GM12878 (cell line): ENCODE measurements around the gene RNASE3. TPM values are rescaled to one million over a fixed set of nuclear protein-coding genes. Genes with fewer than 3 reads are reported as not detected.

Experiments used
- ATAC-seq: fragments of 200-7000 bp; cut with Tn5 transposase; 3 replicates; pipeline ENCODE4 v1.9.1; 2020; ENCODE audit warnings: mild to moderate bottlenecking, moderate library complexity
- BruUV-seq: library from RNA; stranded (reverse); fragments of 400-500 nt; replicated peaks from 2 replicates; lab custom pipeline; 2021; lab: Mats Ljungman, UMichigan
- CTCF ChIA-PET: fragments of 300-600 bp; sonication (Branson Sonifier 250); formaldehyde crosslinking; extraction: SDS; loops from one replicate; lab custom pipeline; 2021; ENCODE audit warnings: inconsistent platforms; lab: Yijun Ruan, JAX
- POLR2A ChIA-PET: fragments of 350-600 bp; formaldehyde crosslinking; extraction: SDS; loops from one replicate; lab custom pipeline; 2021; ENCODE audit warnings: inconsistent platforms; lab: Charles Lee
- RAD21 ChIA-PET: fragments of 300-600 bp; sonication (Branson Sonifier 250); formaldehyde crosslinking; loops from one replicate; lab custom pipeline; 2023; ENCODE audit warnings: antibody characterized with exemption; ENCODE audit not compliant: unreplicated experiment; lab: Charles Lee
- SMC1A ChIA-PET: fragments of 300-600 bp; sonication (Branson Sonifier 250); formaldehyde crosslinking; loops from one replicate; lab custom pipeline; 2023; ENCODE audit not compliant: unreplicated experiment, uncharacterized antibody; lab: Charles Lee
- DNase-seq: peaks from one replicate; pipeline ENCODE4 v3.0.0-alpha.2; 2011; ENCODE audit warnings: low read depth, low spot score
- FAIRE-seq: peaks from 3 replicates; lab custom pipeline; 2011; peaks lifted over from hg19 to GRCh38; lab: Jason Lieb, UNC
- H2AFZ ChIP-seq: 2 replicates; pipeline ENCODE4 v1.6.0; 2011; ENCODE audit warnings: low read depth, low read length, control low read depth; ENCODE audit not compliant: control insufficient read depth
- H3K27ac ChIP-seq: 2 replicates; pipeline ENCODE4 v1.5.1; 2011; ENCODE audit warnings: control low read depth; ENCODE audit not compliant: control insufficient read depth, insufficient read depth
- H3K27me3 ChIP-seq, 2 experiments: replicated peaks in 1 of 2; 2 replicates each; pipeline versions ENCODE4 v1.6.0 to v1.6.1; 2011; ENCODE audit warnings: low read length in 1 of 2; ENCODE audit not compliant: control insufficient read depth in 2 of 2, insufficient read depth in 2 of 2
- H3K36me3 ChIP-seq, 2 experiments: 2 replicates each; pipeline ENCODE4 v1.5.1; 2011; ENCODE audit warnings: low read length in 1 of 2; ENCODE audit not compliant: control insufficient read depth in 2 of 2, insufficient read depth in 2 of 2
- H3K4me1 ChIP-seq: 2 replicates; pipeline ENCODE4 v1.6.1; 2011; ENCODE audit warnings: mild to moderate bottlenecking, low read length, moderate library complexity, mixed read lengths; ENCODE audit not compliant: control insufficient read depth, insufficient read depth
- H3K4me2 ChIP-seq: 2 replicates; pipeline ENCODE4 v1.6.0; 2011; ENCODE audit warnings: control low read depth; ENCODE audit not compliant: control insufficient read depth, insufficient read depth
- H3K4me3 ChIP-seq: fragments of 200-600 bp; sonication (generic); 2 replicates; pipeline ENCODE4 v1.5.1; 2016
- H3K79me2 ChIP-seq: 2 replicates; pipeline ENCODE4 v1.6.0; 2011; ENCODE audit warnings: low read length; ENCODE audit not compliant: control insufficient read depth, insufficient read depth
- H3K9ac ChIP-seq: 2 replicates; pipeline ENCODE4 v1.8.0; 2011; ENCODE audit warnings: low read length, control low read depth, mixed read lengths; ENCODE audit not compliant: control insufficient read depth, insufficient read depth
- H3K9me3 ChIP-seq: replicated peaks from 3 replicates; pipeline ENCODE4 v1.5.1; 2011; ENCODE audit warnings: mild to moderate bottlenecking, low read length; ENCODE audit not compliant: control insufficient read depth, insufficient read depth
- H4K20me1 ChIP-seq: 2 replicates; pipeline ENCODE4 v1.6.0; 2011; ENCODE audit not compliant: control insufficient read depth, insufficient read depth
- BMI1 ChIP-seq: fragments of 450-650 bp; IDR thresholded peaks from 2 replicates; pipeline ENCODE4 v1.6.1; 2016; ENCODE audit warnings: mild to moderate bottlenecking, moderate library complexity, borderline replicate concordance
- CREB1 ChIP-seq: IDR thresholded peaks from 2 replicates; pipeline ENCODE4 v1.6.1; 2012; ENCODE audit warnings: low read depth, mild to moderate bottlenecking, inconsistent platforms
- CREM ChIP-seq: IDR thresholded peaks from 2 replicates; pipeline ENCODE4 v1.6.1; 2014; ENCODE audit warnings: antibody characterized with exemption, low read depth
- EP300 ChIP-seq, 2 experiments: fragments of 150-350 bp in 1 of 2; IDR thresholded peaks; 2 replicates each; pipeline ENCODE4 v1.6.1; 2011 to 2012; ENCODE audit warnings: low read depth in 2 of 2, low read length in 2 of 2, borderline replicate concordance in 1 of 2, improper control_type of control experiment in 1 of 2, inconsistent platforms in 1 of 2; ENCODE audit not compliant: control insufficient read depth in 1 of 2
- ESRRA ChIP-seq: IDR thresholded peaks from 2 replicates; pipeline ENCODE4 v1.6.1; 2012; ENCODE audit warnings: mild to moderate bottlenecking, low read length, improper control_type of control experiment
- KDM1A ChIP-seq: fragments of 200-600 bp; sonication (generic); IDR thresholded peaks from 2 replicates; pipeline ENCODE4 v1.6.1; 2016; ENCODE audit warnings: borderline replicate concordance
- MAX ChIP-seq: IDR thresholded peaks from 2 replicates; pipeline ENCODE4 v1.6.1; 2012; ENCODE audit warnings: low read depth, low read length, improper control_type of control experiment
- RAD21 ChIP-seq: IDR thresholded peaks from 2 replicates; pipeline ENCODE4 v1.6.1; 2011; ENCODE audit warnings: mild to moderate bottlenecking, low read depth, low read length, moderate library complexity; ENCODE audit not compliant: insufficient read depth
- RB1 ChIP-seq: fragments of 450-650 bp; formaldehyde crosslinking; IDR thresholded peaks from 2 replicates; pipeline ENCODE4 v1.6.1; 2017; ENCODE audit warnings: mild to moderate bottlenecking, borderline replicate concordance
- RCOR1 ChIP-seq: conservative IDR thresholded peaks from 2 replicates; pipeline ENCODE4 v1.6.1; 2012; ENCODE audit warnings: low read depth, low read length, improper control_type of control experiment
- TBL1XR1 ChIP-seq: IDR thresholded peaks from 2 replicates; pipeline ENCODE4 v1.6.1; 2012; ENCODE audit warnings: low read depth, low read length, improper control_type of control experiment
- ZNF622 ChIP-seq: fragments of 450-650 bp; IDR thresholded peaks from 2 replicates; pipeline ENCODE4 v1.6.1; 2017; ENCODE audit warnings: mild to moderate bottlenecking, inconsistent platforms
- whole genome bisulfite sequencing: methylation state at CpG from one replicate; pipeline ENCODE4 v1.1.6; 2016; ENCODE audit warnings: low lambda C conversion rate; ENCODE audit not compliant: insufficient replicate concordance, insufficient coverage; ENCODE audit errors: missing lambda C conversion rate; 5-methylcytosine and 5-hydroxymethylcytosine counted together
- in situ Hi-C: fragments of 300-500 bp; cut with MboI; formaldehyde crosslinking; loops from 9 replicates; pipeline ENCODE4 v1.14.3; 2018; ENCODE audit warnings: mixed read lengths
- intact Hi-C: fragments of 100-400 bp; cut with micrococcal nuclease; formaldehyde crosslinking; loops from one replicate; pipeline ENCODE4 v1.14.2; 2022; ENCODE audit not compliant: unreplicated experiment
- polyA plus RNA-seq, 11 experiments: library from polyadenylated mRNA; depleted of rRNA in 4 of 11; unstranded in 6 of 11; stranded (reverse) in 5 of 11; fragments of >200 nt; fragmentation: Nextera tagmentation in 4 of 11; fragmentation: Illumina TruSeq in 1 of 11; extraction: Ambion mirVana in 4 of 11; extraction: Trizol in 1 of 11; gene quantifications; 1 replicate in 1 of 11; 2 replicates in 10 of 11; pipeline versions ENCODE4 v1.2.1 to v1.2.3, GENCODE V29; 2011 to 2016; ENCODE audit warnings: inconsistent platforms in 2 of 11, missing spikeins in 2 of 11, low read depth in 1 of 11
- total RNA-seq, 4 experiments: library from RNA; depleted of rRNA in 3 of 4; stranded (reverse); fragments of >200 nt in 3 of 4; fragmentation: Illumina TruSeq in 1 of 4; extraction: Trizol in 1 of 4; gene quantifications; 2 replicates each; pipeline versions ENCODE4 v1.2.1 to v1.2.3, GENCODE V29; 2013 to 2021
- TF ChIP-seq, protein P1 (sequence below): fragments of 450-650 bp; IDR thresholded peaks from 2 replicates; pipeline ENCODE4 v1.6.1; 2017; ENCODE audit warnings: low read depth, mild to moderate bottlenecking, moderate library complexity
- TF ChIP-seq, protein P2 (sequence below): IDR thresholded peaks from 2 replicates; pipeline ENCODE4 v1.6.1; 2011; ENCODE audit warnings: low read depth, low read length, improper control_type of control experiment, borderline replicate concordance
- TF ChIP-seq, protein P3 (sequence below): IDR thresholded peaks from 2 replicates; pipeline ENCODE4 v1.6.1; 2012; ENCODE audit warnings: low read depth, low read length, improper control_type of control experiment
- TF ChIP-seq, protein P4 (sequence below): fragments of 450-650 bp; IDR thresholded peaks from 2 replicates; pipeline ENCODE4 v1.6.1; 2017; ENCODE audit warnings: mild to moderate bottlenecking
- TF ChIP-seq, protein P5 (sequence below): IDR thresholded peaks from 2 replicates; pipeline ENCODE4 v1.6.1; 2011; ENCODE audit warnings: mild to moderate bottlenecking, low read depth, low read length, moderate library complexity; ENCODE audit not compliant: insufficient replicate concordance

The RNASE3 gene
- total and polyA plus RNA-seq, 10 of the 15 experiments (the other 5 are each of a cell fraction or from before 2014, with no cell fraction given): not detected

- TF ChIP-seq, protein P1, sequence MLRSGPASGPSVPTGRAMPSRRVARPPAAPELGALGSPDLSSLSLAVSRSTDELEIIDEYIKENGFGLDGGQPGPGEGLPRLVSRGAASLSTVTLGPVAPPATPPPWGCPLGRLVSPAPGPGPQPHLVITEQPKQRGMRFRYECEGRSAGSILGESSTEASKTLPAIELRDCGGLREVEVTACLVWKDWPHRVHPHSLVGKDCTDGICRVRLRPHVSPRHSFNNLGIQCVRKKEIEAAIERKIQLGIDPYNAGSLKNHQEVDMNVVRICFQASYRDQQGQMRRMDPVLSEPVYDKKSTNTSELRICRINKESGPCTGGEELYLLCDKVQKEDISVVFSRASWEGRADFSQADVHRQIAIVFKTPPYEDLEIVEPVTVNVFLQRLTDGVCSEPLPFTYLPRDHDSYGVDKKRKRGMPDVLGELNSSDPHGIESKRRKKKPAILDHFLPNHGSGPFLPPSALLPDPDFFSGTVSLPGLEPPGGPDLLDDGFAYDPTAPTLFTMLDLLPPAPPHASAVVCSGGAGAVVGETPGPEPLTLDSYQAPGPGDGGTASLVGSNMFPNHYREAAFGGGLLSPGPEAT: no peak
- TF ChIP-seq TBL1XR1: no peak
- TF ChIP-seq, protein P2, sequence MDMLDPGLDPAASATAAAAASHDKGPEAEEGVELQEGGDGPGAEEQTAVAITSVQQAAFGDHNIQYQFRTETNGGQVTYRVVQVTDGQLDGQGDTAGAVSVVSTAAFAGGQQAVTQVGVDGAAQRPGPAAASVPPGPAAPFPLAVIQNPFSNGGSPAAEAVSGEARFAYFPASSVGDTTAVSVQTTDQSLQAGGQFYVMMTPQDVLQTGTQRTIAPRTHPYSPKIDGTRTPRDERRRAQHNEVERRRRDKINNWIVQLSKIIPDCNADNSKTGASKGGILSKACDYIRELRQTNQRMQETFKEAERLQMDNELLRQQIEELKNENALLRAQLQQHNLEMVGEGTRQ: no peak
- no peak for TF ChIP-seq ZNF622
- TF ChIP-seq, protein P3, sequence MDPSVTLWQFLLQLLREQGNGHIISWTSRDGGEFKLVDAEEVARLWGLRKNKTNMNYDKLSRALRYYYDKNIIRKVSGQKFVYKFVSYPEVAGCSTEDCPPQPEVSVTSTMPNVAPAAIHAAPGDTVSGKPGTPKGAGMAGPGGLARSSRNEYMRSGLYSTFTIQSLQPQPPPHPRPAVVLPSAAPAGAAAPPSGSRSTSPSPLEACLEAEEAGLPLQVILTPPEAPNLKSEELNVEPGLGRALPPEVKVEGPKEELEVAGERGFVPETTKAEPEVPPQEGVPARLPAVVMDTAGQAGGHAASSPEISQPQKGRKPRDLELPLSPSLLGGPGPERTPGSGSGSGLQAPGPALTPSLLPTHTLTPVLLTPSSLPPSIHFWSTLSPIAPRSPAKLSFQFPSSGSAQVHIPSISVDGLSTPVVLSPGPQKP: no peak
Observed at GRCh38 chr14:20877016-20877415, 14.2 kb upstream of the RNASE3 start (continued).

- Histone ChIP-seq H3K4me3 (no peak overlapping the region), H3K27ac (no peak overlapping the region), H2AFZ (no peak overlapping the region), H3K9ac (no peak overlapping the region), H3K9me3 (no peaks in the 10 kb centered on the region; the same call in 2 of the 3 replicates), H3K4me1 (no peaks in the 10 kb centered on the region; the same call in 1 of the 2 replicates), H4K20me1 (no peaks in the 10 kb centered on the region), H3K4me2 (no peak overlapping the region), H3K79me2 (no peaks in the 10 kb centered on the region), H3K27me3 (no peaks in the 10 kb centered on the region; a peak in 1 of 4 replicates), H3K36me3 (no peaks in the 10 kb centered on the region)
- SMC1A ChIA-PET: no interaction called here
- RAD21 ChIA-PET: no interaction called here
- 12% methylated on average over 3 of the region's 3 CpGs for WGBS
- ATAC-seq: no peak
- intact Hi-C loops (no loop called here), in situ Hi-C loops (no loop called here)
- FAIRE-seq: no peak
- DNase-seq: no peak
- no TSS peak for BruUV-seq
- CTCF ChIA-PET: no interaction called here
- POLR2A ChIA-PET: no interaction called here
- TF ChIP-seq RAD21 (no peak), BMI1 (no peak), RB1 (no peak), ESRRA (no peak), RCOR1 (no peak), EP300 (IDR thresholded peaks at IDR 0.05; ENCODE audit: borderline replicate concordance in 1 of 2, control insufficient read depth in 1 of 2, low read depth in 2 of 2, low read length in 2 of 2) (no peak), MAX (no peak), CREB1 (no peak), CREM (no peak), KDM1A (no peak)
- TF ChIP-seq, protein P4, sequence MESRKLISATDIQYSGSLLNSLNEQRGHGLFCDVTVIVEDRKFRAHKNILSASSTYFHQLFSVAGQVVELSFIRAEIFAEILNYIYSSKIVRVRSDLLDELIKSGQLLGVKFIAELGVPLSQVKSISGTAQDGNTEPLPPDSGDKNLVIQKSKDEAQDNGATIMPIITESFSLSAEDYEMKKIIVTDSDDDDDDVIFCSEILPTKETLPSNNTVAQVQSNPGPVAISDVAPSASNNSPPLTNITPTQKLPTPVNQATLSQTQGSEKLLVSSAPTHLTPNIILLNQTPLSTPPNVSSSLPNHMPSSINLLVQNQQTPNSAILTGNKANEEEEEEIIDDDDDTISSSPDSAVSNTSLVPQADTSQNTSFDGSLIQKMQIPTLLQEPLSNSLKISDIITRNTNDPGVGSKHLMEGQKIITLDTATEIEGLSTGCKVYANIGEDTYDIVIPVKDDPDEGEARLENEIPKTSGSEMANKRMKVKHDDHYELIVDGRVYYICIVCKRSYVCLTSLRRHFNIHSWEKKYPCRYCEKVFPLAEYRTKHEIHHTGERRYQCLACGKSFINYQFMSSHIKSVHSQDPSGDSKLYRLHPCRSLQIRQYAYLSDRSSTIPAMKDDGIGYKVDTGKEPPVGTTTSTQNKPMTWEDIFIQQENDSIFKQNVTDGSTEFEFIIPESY: no peak
- TF ChIP-seq, protein P5, sequence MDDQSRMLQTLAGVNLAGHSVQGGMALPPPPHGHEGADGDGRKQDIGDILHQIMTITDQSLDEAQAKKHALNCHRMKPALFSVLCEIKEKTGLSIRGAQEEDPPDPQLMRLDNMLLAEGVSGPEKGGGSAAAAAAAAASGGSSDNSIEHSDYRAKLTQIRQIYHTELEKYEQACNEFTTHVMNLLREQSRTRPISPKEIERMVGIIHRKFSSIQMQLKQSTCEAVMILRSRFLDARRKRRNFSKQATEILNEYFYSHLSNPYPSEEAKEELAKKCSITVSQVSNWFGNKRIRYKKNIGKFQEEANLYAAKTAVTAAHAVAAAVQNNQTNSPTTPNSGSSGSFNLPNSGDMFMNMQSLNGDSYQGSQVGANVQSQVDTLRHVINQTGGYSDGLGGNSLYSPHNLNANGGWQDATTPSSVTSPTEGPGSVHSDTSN: no peak
Observed at GRCh38 chr14:20878695-20879094, 12.5 kb upstream of the RNASE3 start.
